Stimulated activated CD8-positive, alpha-beta memory T cell treated with anti-CD3 and anti-CD28 coated beads, Interleukin-7, amount 100 ng/mL, for 48 hours (primary cell): ENCODE results near the gene PRRG3.
"Not testable (repeated sequence)": the region's sequence is repeated elsewhere in the genome, so short reads cannot be mapped to it uniquely, and the experiment has no call there.

ENCODE experiments used
- DNase-seq, 2 donors: peaks; one replicate each; pipeline ENCODE4 v3.0.0-alpha.2; 2020; ENCODE audit warnings: low read depth in 1 of 2; ENCODE audit errors: extremely low read depth in 1 of 2

PRRG3 gene

DNA sequence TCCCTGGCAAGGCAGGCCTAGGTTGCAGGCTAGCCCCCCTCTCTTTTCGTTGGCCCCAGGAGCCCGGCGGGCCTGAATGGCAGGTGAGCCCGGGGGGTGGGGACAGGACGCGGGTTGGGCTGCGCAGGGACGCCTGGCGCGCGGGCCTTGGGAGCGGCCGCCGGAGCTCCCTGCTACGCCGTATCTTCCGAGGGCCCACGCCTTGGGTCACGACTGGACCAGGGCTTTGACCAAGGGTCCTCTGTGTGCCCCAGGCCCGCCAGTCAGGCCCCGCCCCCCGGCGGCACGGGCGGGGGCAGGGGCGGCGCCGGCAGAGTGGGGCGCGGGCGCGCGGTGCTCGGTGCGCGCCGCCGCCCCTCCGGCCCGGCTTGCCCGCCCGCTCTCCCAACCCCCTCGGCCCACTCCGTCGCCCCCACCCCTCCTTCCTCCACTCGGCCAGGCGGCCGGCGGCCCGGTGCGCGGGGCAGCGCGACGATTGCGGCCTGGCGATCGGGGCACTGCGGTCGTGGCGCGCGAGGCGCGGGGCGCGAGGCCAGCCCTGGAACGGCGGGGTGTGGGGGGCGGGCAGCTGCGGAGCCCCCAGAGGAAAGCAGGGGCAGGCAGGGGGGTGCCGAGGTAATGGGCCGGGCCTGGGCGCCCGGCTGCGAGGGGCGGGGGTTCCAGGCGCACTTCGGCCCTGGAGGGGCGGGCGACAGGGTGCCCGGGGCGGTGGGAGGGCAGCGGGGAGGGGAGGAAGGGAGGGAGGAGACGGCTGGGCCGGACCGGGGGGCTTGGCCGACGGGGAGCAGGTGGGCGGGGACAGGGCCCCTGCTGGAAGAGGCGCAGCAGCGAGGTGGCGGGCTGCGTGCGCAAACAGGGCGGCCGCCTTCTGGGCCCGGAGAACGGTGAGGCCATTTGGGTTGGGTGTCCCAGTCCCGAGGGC lies at the start of gene PRRG3:
PRRG3 (plus strand) TSS at position 798 of the 922 bp plus-strand sequence. CDS start 3,357 bp downstream, outside the sequence.
- DNase-seq, result no peak

DNA sequence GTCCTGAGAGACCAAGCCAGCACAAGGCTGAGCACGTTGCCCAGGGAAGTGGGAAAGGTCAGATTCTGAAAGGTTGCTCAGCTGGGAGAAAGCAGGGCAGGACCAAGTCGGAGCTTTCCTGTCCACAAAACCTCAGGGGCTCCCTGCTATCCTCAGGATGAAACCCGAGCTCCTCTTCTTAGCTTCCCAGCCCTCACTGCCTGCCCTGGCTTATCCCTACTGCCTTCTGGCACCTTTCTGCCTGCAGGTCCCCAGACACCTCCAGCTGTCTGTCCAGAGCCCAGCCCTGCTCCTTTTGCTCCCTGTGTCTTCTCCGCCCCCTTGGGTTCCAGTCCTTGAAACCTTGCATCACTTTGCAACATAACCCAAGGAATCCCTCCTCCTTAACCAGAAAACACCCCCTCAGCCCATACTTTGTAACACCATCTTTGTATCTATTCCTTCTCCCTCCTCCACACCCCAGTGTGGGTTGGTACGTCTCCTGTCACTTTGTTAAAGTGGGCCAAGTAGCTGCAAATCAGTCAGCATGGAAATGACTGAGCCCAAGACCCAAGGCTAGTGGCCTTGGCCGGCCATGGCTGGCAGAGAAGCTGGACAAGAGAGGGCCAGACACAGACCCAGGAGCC lies 20.0 kb upstream of the PRRG3 start:
- no peak for DNase-seq

- no peak for DNase-seq
Measured at GRCh38 chrX:151676196-151676595, 19.1 kb upstream of the PRRG3 start.

GRCh38 chrX:151679798-151680402 lies 15.4 kb upstream of the PRRG3 start:
- DNase-seq, result no peak

DNA sequence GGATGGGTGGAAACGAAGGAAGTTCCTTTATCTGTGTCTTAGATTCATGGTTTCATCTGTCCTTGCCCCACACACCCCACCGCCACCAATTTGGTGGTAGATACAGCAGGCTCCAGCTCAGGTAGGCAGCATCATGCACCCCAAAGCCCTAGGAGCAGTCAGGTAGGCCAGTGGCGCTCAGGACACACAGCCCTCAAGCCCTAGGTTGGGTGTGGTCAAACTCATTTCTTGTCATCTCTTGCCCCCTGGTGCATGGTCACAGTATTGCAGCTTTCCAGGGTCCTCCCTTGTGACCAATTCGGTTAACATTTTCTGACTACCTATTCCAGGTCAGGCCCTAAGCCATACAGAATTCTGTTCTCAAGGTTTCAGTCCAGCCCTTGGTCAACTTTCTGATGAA lies 14.5 kb upstream of the PRRG3 start:
- DNase-seq, result peak; percentile 16 to 20

DNA sequence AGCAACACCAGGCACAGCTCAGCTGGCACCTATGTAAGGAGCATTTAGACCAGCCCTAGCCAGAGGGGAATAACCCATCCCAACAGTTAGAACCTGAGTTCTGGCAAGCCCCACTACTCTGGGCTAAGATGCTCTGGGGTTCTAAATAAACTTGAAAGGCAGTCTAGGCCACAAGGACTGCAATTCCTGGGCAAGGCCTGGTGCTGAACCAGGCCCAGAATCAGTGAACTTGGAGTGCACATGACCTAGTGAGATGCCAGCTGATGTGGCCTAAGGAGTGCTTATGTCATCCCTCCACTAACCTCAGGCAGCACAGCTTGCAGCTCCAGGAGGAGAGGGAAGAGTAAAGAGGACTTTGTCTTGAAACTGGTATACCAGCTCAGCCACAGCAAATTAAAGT lies 7.6 kb upstream of the PRRG3 start:
- no peak for DNase-seq

GRCh38 chrX:151688695-151689094 lies 6.6 kb upstream of the PRRG3 start:
- no peak for DNase-seq

GRCh38 chrX:151692825-151693224 lies 2.4 kb upstream of the PRRG3 start:
- DNase-seq, result no peak

DNA sequence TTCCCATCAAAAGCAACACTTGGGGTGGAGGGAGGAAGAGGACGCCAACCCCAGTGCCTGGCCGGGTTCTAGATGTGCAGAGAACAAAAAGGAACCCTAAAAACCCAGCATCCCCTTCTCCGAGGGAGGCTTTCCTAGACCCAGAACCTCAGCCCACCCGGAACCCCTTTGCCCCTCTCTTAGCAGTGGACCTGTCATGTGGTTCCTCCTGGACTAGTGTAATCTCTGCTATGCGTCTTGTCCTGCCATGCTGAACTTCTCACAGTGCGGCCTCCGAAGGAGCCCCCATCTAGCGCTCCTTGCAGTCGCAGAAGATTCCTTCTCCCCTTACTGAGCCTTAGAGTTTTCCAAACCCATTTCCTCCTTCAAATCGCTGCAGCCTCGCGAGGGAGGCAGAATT lies 1.1 kb upstream of the PRRG3 start:
- no peak for DNase-seq

GRCh38 chrX:151695583-151696340 lies 504 bp downstream of the PRRG3 start:
- no peak for DNase-seq

- DNase-seq, result not testable (repeated sequence)
Measured at GRCh38 chrX:151697082-151697481, 1.8 kb downstream of the PRRG3 start.

DNA sequence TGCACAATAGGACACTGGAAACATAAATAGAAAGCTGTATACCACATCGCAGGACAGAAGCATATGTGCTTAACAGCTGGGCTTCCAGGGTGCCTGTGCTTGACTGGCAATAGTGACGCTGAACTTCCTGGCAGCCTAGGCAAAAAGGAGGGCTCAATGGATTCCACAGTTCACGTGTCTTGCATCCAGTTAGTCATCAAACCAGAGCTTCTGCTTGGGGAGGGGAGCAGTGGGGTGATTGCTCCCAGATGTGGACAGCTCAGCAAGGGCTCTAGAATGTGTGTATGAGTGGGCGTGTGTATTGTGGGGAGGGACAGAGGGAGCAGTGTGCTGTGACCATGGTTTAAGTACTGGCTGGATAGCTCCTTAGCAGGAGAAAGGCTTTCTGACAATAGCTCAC lies 2.3 kb downstream of the PRRG3 start:
- no peak for DNase-seq

GRCh38 chrX:151698485-151698884 lies 3.2 kb downstream of the PRRG3 start:
- DNase-seq, result no peak

DNA sequence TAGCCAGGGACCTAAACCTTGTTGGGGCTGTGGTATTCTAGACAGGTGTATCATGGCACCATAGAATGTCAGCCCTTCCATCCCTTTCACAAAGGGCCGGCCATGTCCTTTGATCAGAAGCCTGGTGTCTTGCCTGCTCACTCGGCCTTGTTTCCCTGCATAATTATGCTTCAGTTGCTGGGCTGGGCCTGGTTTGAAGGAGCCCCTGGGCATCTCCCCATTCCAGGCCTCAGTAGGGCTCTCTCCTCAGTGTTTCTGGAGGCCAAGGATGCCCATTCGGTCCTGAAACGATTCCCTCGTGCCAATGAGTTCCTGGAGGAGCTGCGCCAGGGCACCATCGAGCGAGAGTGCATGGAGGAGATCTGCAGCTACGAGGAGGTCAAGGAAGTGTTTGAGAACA lies 4.5 kb downstream of the PRRG3 start:
- no peak for DNase-seq

GRCh38 chrX:151700581-151700980 lies 5.3 kb downstream of the PRRG3 start:
- no peak for DNase-seq

DNA sequence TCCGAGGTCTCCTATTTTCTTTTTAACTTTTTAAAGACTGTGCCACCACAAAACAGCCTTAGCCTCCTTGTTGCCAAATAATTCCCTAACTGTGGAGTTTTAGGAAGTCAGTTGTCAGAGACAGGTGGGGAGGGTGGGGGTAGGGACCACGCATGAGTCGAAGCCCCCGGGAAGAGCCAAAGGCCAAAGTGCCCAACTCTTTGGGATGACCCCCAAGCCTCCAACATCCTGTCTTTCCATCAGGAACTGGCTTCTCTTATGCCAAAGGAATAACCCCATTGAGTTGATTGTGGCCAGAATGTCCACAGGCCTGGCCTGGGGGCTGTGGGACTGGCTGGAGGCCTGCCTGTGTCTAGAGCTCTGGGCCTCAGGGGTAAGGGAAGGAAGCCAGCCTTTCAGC lies 5.8 kb downstream of the PRRG3 start:
- no peak for DNase-seq

DNA sequence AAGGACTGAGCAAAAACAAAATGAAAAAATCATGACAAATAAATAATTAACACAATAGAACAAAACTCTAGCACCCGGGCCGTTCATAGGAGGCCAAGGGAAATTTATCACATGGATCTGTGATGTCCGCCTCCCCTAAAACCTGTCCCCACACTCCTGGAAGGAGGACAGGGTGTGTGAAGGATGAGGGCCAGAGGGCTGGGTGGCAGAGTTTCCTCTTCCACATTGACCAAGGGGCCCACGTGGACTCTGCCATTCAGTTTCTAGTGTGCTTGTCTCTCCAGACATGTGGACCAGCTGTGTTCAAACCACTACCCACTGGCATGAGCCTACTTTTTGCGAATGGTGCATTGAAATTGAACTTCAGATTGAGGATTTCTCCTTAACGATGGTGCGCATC lies 6.3 kb downstream of the PRRG3 start:
- no peak for DNase-seq

DNA sequence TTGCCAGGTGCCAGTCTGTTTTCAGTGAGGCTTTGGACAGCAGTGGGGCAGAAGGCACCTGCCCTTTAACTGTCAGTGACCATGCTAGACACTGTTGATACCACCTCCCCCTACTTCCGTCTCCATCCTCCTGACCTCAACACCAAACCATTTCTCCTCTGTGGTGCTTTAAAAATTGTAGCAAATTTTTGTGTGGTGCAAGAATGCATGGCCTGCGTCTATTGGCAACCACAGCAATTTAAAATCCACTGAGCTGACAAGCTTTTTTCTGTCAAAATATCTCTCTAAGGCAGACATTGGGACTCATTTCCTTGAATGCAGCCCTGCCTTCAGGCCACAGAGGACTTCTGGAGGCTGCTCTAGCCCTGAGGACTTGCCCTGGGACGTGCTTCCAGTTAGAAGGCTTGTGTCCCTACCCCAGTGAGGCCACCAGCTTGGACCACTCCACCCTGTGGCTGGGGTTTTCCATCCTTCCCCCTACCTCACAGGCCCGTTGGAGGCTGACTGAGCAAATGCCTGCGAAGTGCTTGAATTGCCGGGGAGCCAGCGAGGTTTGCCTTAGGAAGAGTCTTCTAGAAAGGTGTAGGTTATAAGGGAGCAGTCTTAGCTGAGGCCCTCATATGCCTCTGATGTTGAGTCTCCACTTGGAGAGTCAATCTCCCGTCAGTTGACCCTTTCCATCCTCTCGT lies 6.9 kb downstream of the PRRG3 start:
- DNase-seq, result no peak

- DNase-seq, result no peak
Measured at GRCh38 chrX:151702741-151703340, 7.6 kb downstream of the PRRG3 start.

DNA sequence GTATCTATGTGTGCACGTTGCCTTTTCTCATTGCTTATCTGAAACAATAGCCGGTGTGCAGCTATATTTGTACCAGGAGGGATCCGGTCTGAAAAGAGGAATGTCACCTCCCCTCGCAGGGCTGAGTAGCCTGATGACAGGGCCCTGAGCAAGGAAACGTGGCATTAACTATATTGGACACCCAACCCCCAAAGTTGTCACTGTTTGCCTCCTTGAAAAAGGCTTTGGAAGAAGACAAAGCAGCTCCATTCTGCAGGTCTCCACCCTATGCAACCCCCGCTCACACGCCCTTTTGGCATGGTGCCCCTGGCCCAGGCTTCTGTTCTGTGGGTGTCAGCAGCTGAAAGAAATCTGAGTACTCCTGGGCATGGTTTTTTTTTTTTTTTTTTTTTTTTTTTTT lies 8.2 kb downstream of the PRRG3 start:
- no peak for DNase-seq
